ENCODE measurements around the gene AOAH.
A peak's percentile ranks its signal among the peaks of the same experiment; 100 is the strongest.

The AOAH gene

GRCh38 chr7:36599645-36600313 is 124.5 kb downstream of the AOAH start:
- no peak for DNase-seq

DNA sequence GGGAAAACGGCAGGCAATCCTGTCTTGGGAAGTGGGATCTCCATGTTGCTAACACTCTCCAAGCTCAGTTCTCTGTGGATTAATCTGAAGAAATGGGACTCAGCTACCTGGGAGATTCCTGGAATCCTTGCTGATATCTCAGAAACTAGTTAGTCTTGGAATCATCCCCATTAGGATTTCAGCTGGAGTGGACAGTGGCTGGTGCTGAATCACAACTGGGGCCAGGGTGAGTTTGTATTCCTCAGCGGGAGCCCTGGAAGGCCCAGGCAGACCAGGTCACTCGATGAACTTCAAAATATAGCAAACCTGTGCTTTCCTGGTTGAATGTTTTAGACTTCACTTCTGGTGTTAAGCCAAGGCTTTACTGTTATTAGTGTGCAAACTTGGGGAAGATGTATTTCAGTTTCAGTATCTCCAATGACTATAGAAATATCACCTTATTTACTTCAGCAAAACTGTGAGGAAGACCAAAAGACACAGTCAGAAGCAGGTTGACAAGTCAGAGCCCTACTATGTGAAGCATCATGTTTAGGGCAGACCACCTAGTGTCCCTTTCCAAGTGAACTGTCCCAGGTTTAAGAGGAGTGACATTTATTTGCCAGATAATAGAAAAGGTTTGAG is 126.1 kb downstream of the AOAH start:
- peak; percentile 1 for DNase-seq

DNA sequence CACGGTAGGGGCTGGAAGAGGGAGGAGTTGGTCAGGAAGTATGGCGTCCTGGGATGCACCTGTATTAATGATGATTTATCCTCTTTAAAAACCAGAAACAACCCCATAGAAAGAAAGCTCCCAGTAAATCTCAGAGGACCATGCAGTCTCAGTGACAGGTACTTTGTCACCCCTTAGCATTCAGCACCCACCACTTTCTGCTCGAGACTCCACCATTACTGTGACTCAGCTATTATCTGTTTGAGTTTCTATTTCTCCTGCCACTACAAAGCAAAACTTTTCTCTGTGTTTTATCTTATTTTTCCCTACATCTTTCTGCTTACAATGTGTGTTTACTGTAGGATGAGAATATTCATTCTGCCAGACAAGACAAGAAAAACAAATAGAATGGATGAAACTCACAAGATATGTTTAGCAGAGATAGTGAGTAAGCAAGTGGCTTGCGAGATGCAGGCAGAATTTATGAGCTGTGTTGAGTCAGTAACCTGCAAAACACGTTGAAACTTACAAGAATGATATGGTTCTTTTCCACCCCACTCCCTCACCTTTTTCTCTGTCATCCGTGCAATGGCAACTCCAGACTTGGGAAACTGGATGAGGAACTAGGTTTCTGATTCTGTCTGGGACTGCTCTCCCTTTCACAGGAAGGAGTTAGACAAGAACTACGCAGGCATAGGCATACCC is 127.1 kb downstream of the AOAH start:
- no peak for DNase-seq

- DNase-seq = no peak
These were observed 129.8 kb downstream of the AOAH start for GRCh38 chr7:36594445-36594844.

- no peak for DNase-seq
These were observed 132.7 kb downstream of the AOAH start for GRCh38 chr7:36591636-36592035.

DNA sequence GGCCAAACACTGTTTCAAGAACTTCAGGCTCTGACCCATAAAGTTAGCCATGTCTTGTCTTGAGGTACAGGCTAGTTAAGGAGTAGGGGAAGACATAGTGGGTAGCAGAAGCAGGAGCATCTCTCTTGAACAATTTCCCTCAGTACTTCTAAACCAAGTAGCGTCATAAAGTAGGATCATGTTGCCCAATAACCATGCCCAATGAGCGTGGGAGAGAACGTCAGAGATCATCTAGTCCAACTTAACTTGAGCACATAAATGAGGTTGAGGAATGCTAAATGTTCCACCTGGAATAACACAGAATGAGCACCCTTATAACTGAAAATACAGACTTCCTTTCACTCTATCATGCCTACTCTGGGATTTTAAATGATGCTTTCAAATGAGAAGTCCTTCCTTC is 134.9 kb downstream of the AOAH start:
- DNase-seq = no peak

DNA sequence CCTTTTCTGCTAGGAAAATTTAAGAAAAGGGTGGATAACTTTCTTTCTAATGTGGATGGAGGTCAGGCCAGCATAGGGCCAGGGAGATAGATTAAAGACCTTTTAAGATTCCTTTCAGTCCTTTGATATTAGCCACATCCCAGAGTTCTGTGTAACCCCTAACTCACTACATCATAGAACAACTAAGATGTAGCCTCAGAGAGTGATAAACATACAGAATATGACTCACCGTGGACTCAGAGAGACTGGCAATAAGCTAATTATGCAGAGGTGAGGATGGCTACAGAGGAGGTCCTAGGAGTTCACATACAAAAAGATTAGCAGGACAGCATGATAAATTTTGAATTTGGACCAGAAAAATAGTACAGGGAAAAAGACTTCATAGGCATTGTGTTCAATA is 141.0 kb downstream of the AOAH start:
- DNase-seq = no peak

DNA sequence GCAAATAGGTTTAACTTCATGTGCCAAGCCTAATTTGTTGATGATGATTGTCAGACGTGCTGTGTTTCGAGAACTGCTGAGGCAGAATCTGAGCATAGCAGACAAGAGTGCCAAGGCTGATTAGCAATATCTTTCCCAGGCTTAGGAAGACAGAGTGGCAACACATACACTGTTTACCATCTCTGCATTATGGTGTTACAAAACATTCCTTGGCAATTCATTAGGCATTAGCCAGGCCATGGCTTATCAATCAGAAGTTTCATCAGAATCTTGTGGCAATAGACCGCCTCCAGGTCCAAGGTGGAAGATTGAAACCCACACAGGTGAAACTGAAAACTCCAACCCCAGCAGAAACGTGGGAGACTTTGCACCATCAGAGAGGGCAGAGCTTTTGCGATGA is 148.5 kb downstream of the AOAH start:
- DNase-seq = no peak

DNA sequence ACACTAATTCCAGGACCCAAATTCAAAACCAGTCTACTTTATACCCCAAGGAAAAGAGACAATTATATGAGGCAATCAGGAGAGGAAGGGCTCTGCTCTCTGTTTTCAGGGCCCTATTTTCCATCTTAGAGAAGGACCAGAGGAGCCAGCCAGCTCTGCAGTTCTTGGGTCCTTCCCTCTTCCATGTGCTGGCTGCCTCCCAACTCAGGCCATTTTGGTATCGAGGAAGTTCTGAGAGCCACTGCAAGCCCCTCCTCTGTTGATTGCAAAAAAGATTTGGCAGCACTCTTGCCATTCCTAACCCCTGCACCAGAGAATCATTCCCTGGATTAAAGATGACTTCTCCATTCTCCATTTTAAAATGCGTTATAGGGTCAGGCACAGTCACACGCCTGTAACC is 151.2 kb downstream of the AOAH start:
- no peak for DNase-seq

- DNase-seq = no peak
These were observed 153.1 kb downstream of the AOAH start for GRCh38 chr7:36571190-36571560.

DNA sequence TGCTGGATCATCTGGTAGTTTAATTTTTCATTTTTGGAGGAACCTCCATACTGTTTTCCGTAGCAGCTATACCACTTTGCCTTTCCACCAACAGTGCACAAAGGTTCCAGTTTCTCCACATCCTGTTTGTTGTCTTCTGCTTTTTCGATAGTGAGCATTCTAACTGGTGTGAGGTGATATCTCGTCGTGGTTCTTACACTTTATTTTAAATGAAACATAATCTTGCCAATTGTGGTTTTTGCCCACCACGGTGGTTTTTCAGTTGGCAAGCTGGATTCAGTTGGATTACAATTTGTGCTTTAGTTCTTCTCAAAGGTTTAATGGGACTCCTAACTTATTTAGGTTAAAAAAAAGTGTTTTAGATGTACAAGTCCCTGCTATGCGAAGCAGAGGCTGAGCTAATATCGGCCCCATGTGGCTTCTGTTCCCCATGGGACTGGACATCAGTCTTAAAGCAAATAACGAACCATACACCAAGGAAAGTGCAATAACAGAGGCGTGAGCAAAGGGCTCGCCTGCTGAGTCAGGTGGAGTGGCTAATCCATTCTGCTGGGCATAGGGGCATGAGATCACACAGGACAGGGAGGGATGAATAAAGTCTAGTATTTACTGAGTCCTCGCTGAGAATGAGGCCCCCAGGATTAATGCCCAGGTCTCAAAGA is 153.6 kb downstream of the AOAH start:
- no peak for DNase-seq

DNA sequence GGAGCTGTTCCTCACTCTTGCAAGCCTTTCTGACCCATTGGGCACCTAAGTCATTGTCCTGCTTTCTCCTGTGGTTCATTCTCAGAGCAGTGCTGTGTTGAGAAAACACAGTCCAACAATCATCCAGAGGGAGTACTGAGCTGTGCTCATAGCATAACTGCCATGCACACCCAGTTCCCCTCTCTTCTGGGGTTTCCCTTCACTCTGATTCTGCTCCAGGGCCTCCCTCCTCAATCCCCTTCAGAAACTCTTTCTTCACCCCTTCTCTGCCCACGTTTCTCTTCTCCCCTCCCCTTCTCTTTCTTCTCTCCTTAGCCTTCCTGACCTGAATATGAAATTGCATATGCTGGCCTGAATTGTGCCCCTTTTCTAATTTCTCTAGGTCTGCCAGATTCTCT is 155.8 kb downstream of the AOAH start:
- no peak for DNase-seq

- no peak for DNase-seq
These were observed 156.4 kb downstream of the AOAH start for GRCh38 chr7:36567699-36568451.

DNA sequence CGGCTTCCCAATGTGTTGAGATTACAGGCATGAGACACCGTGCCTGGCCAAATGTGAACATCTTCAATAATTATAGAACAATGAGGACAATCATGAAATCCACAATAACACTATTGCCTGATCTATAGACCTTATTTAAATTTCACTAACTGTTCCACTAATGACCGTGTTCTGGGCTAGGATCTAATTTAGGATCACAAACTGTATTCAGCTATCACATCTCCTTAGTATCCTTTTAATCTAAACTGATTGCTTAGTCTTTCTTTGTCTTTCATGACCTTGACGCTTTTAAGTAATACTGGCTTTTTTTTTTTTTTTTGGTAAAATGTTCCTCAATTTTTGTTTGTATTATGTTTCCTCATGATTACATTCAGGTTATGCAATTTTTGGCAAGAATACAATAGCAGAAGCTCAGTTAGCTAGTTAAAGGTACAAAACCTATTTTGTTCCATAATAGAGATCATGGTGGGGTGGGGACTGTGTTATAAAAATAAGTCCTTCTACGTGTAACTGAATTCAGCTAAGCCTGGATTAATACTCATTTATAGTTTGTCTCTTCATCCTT is 158.4 kb downstream of the AOAH start:
- no peak for DNase-seq

DNA sequence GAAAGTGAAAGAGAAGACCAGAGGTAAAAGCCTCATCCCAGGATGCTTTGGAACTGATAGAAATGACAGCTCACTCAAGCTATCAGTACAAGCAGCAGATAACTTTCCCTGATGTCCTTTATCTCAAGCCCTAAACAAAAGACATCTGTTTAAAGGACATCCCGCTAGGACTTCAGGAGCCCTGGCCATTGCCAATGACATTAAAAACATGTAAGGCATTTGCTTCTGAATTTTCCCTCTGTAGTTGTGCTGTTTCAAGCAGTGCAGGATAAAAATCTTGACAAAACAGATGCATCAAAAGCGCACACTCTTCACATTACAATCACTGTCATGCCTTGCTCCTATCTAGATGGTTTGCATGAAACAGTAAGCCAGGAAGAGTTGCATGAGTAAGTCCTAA is 159.8 kb downstream of the AOAH start:
- no peak for DNase-seq

- DNase-seq = peak; percentile 7
These were observed 160.5 kb downstream of the AOAH start for GRCh38 chr7:36563706-36564327.

- no peak for DNase-seq
These were observed 162.2 kb downstream of the AOAH start for GRCh38 chr7:36562121-36562520.

DNA sequence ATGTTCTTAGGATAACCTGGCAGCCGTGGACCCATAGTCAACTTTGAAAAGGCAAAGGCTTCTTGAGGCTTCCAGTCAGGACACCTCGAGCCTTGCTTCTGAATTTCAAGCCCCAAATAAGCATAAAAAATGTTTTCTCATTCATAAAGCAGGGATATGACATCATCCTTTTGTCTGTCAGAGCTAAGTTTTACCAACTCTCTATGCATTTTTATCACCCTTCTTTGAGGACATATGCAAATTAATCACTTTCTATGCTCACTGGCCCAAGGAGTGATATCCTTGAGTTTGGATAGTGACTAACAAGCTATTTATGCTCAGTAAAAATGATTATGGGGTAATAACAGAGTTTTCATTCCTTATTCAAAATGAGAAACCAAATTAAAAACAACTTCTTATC is 175.3 kb downstream of the AOAH start:
- DNase-seq = no peak

GRCh38 chr7:36547416-36547815 is 176.9 kb downstream of the AOAH start:
- DNase-seq = no peak

GRCh38 chr7:36546331-36546730 is 178.0 kb downstream of the AOAH start:
- no peak for DNase-seq

- no peak for DNase-seq
These were observed 179.0 kb downstream of the AOAH start for GRCh38 chr7:36545291-36545690.

- DNase-seq = no peak
These were observed 186.2 kb downstream of the AOAH start for GRCh38 chr7:36538126-36538525.
